ENCODE data around the gene TOMM6. TPM values are rescaled to one million over a fixed set of nuclear protein-coding genes. Genes with fewer than 3 reads are reported as not detected.

Gene TOMM6
- polyA plus RNA-seq, 1 donor from 2014 or later, result 184 TPM

DNA sequence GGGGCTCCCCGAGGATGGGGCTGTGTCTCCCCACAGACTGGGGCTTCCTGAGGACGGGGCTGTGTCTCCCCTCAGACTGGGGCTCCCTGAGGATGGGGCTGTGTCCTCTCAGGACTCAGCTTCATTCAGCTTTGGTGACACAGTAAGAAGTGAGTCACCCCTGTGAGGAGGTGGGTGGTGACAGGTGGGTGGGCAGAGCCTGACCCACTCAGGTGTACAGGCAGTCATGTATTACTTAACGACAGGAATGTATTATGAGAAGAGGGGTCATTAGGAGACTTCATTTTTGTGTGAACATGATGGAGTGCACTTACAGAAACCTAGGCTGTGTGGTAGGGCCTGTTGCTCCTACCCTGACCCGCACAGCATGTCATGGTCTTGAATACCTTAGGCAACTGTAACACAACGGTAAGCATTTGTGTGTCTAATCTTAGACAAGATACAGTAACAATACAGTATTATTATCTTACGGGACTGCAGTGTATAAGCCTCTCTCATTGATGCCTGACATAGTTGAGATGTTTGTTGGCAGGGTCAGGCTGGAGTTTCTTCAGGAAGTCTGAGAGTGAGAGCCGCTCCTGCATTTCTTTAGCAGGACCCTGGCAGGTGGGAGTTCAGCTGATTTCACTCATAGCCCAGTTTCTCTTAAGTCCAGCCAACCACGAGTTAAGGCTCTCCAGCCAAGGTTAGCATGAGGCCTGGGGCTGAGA lies 29.4 kb upstream of the TOMM6 start:
- Histone ChIP-seq H3K9me3 (ENCODE audit: low read length) (no peaks in the 10 kb centered on the region), H3K27me3 (ENCODE audit: insufficient read depth, low read depth, low read length) (no peaks in the 10 kb centered on the region), H3K27ac (ENCODE audit: low read length) (no peak overlapping the region), H3F3A (ENCODE audit: insufficient read depth, low read length, poor library complexity, severe bottlenecking) (no peaks in the 10 kb centered on the region), H3K9ac (ENCODE audit: low read length) (no peak overlapping the region), H3K9me2 (ENCODE audit: insufficient read depth, low read length) (no peaks in the 10 kb centered on the region), H2AFZ (ENCODE audit: low read depth, low read length) (no peak overlapping the region), H3K79me2 (replicated peaks; ENCODE audit: insufficient read depth, low read length) (no peaks in the 10 kb centered on the region), H4K20me1 (ENCODE audit: insufficient read depth) (no peaks in the 10 kb centered on the region), H3K36me3 (ENCODE audit: insufficient read depth, low read length) (no peaks in the 10 kb centered on the region), H3K4me3 (ENCODE audit: low read length) (no peak overlapping the region), H3K4me2 (ENCODE audit: low read length) (no peak overlapping the region)
- TF ChIP-seq MXI1 (conservative IDR thresholded peaks at IDR 0.05; ENCODE audit: poor library complexity, severe bottlenecking), result no peak
- no peak for TF ChIP-seq POLR2AphosphoS5 (IDR thresholded peaks at IDR 0.05)
- TF ChIP-seq RAD21 (conservative IDR thresholded peaks at IDR 0.05), result no peak
- TF ChIP-seq EZH2 (IDR thresholded peaks at IDR 0.05; ENCODE audit: borderline replicate concordance, insufficient read depth, low read length, poor library complexity, severe bottlenecking), result no peak
- no peak for TF ChIP-seq TAF1 (IDR thresholded peaks at IDR 0.05; ENCODE audit: low read depth)
- no peak for TF ChIP-seq EP300 (conservative IDR thresholded peaks at IDR 0.05; ENCODE audit: poor library complexity, severe bottlenecking)
- TF ChIP-seq, protein P1, sequence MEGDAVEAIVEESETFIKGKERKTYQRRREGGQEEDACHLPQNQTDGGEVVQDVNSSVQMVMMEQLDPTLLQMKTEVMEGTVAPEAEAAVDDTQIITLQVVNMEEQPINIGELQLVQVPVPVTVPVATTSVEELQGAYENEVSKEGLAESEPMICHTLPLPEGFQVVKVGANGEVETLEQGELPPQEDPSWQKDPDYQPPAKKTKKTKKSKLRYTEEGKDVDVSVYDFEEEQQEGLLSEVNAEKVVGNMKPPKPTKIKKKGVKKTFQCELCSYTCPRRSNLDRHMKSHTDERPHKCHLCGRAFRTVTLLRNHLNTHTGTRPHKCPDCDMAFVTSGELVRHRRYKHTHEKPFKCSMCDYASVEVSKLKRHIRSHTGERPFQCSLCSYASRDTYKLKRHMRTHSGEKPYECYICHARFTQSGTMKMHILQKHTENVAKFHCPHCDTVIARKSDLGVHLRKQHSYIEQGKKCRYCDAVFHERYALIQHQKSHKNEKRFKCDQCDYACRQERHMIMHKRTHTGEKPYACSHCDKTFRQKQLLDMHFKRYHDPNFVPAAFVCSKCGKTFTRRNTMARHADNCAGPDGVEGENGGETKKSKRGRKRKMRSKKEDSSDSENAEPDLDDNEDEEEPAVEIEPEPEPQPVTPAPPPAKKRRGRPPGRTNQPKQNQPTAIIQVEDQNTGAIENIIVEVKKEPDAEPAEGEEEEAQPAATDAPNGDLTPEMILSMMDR (IDR thresholded peaks at IDR 0.05; ENCODE audit: poor library complexity, severe bottlenecking), result no peak
- TF ChIP-seq, protein P2, sequence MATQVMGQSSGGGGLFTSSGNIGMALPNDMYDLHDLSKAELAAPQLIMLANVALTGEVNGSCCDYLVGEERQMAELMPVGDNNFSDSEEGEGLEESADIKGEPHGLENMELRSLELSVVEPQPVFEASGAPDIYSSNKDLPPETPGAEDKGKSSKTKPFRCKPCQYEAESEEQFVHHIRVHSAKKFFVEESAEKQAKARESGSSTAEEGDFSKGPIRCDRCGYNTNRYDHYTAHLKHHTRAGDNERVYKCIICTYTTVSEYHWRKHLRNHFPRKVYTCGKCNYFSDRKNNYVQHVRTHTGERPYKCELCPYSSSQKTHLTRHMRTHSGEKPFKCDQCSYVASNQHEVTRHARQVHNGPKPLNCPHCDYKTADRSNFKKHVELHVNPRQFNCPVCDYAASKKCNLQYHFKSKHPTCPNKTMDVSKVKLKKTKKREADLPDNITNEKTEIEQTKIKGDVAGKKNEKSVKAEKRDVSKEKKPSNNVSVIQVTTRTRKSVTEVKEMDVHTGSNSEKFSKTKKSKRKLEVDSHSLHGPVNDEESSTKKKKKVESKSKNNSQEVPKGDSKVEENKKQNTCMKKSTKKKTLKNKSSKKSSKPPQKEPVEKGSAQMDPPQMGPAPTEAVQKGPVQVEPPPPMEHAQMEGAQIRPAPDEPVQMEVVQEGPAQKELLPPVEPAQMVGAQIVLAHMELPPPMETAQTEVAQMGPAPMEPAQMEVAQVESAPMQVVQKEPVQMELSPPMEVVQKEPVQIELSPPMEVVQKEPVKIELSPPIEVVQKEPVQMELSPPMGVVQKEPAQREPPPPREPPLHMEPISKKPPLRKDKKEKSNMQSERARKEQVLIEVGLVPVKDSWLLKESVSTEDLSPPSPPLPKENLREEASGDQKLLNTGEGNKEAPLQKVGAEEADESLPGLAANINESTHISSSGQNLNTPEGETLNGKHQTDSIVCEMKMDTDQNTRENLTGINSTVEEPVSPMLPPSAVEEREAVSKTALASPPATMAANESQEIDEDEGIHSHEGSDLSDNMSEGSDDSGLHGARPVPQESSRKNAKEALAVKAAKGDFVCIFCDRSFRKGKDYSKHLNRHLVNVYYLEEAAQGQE (IDR thresholded peaks at IDR 0.05; ENCODE audit: borderline replicate concordance), result no peak
- TF ChIP-seq SMC3 (conservative IDR thresholded peaks at IDR 0.05; ENCODE audit: poor library complexity), result no peak

DNA sequence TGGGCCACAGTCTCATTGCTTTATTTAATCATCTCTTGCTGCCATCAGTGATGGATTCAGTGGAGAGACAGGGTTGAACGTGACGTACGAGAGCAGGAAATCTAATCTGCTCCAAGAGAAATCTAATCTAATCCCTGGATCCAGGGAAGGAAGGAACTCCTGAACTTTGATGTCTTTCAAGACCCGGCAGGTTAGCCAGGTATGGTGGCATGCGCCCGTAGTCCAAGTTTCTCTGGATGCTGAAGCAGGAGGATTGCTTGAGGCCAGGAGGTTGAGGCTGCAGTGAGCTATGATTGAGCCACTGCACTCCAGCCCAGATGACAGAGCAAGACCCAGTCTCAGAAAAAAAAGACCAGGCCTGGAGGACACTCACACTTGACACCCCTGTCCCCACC lies 28.9 kb upstream of the TOMM6 start:
- no peak overlapping the region for H3K27ac ChIP-seq (ENCODE audit: low read length)
- H3K9ac ChIP-seq (ENCODE audit: low read length), result no peak overlapping the region
- no peaks in the 10 kb centered on the region for H3K36me3 ChIP-seq (ENCODE audit: insufficient read depth, low read length)
- TF ChIP-seq, protein P1 (IDR thresholded peaks at IDR 0.05; ENCODE audit: poor library complexity, severe bottlenecking), result no peak
- TF ChIP-seq MXI1 (conservative IDR thresholded peaks at IDR 0.05; ENCODE audit: poor library complexity, severe bottlenecking), result no peak
- no peak for TF ChIP-seq SMC3 (conservative IDR thresholded peaks at IDR 0.05; ENCODE audit: poor library complexity)
- no peaks in the 10 kb centered on the region for H3K9me2 ChIP-seq (ENCODE audit: insufficient read depth, low read length)
- no peaks in the 10 kb centered on the region for H3K79me2 ChIP-seq (replicated peaks; ENCODE audit: insufficient read depth, low read length)
- H3K27me3 ChIP-seq (ENCODE audit: insufficient read depth, low read depth, low read length), result no peaks in the 10 kb centered on the region
- H4K20me1 ChIP-seq (ENCODE audit: insufficient read depth), result no peaks in the 10 kb centered on the region
- H2AFZ ChIP-seq (ENCODE audit: low read depth, low read length), result no peak overlapping the region
- H3K4me2 ChIP-seq (ENCODE audit: low read length), result no peak overlapping the region
- H3K4me3 ChIP-seq (ENCODE audit: low read length), result no peak overlapping the region
- H3F3A ChIP-seq (ENCODE audit: insufficient read depth, low read length, poor library complexity, severe bottlenecking), result no peaks in the 10 kb centered on the region
- H3K9me3 ChIP-seq (ENCODE audit: low read length), result no peaks in the 10 kb centered on the region
